ENCODE results near the gene EHBP1.

GRCh38 chr2:62738981-62739936, 33.7 kb downstream of the EHBP1 start:
- TF ChIP-seq POLR2A (IDR thresholded peaks at IDR 0.05) (no peak), CTCF (IDR thresholded peaks at IDR 0.05 in 4 of 5, conservative IDR thresholded peaks at IDR 0.05 in 1 of 5) (no peak)

All from gastrocnemius medialis (tissue), 4 donors.